ENCODE measurements around the gene C19orf44.

- TF ChIP-seq EP300 (IDR thresholded peaks at IDR 0.05) (no peak), CTCF (IDR thresholded peaks at IDR 0.05) (peak in 3 of 6 experiments; percentile 7 to 12 (median 8)), POLR2A (IDR thresholded peaks at IDR 0.05) (no peak)
Measured at GRCh38 chr19:16527971-16528521, 31.9 kb downstream of the C19orf44 start.
